ENCODE data around the gene MAST3.
"Not testable (repeated sequence)": the region's sequence is repeated elsewhere in the genome, so short reads cannot be mapped to it uniquely, and the experiment has no call there.

MAST3 gene

DNA sequence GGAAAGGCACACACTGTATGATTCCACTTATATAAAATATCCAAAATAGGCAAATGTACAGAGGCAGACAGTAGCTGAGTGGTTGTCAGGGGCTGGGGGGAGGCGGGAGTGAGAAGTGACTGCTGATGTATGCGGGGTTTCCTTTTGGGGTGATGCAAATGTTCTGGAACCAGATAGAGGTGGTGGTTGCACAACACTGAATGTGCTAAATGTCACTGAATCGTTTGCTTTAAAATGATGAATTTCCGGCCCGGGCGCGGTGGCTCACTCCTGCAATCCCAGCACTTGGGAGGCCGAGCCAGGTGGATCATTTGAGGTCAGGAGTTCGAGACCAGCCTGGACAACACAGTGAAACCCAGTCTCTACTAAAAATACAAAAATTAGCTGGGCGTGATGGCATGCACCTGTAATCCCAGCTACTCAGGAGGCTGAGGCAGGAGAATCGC is 8.5 kb upstream of the MAST3 start:
- peak; percentile 76 for DNase-seq

DNA sequence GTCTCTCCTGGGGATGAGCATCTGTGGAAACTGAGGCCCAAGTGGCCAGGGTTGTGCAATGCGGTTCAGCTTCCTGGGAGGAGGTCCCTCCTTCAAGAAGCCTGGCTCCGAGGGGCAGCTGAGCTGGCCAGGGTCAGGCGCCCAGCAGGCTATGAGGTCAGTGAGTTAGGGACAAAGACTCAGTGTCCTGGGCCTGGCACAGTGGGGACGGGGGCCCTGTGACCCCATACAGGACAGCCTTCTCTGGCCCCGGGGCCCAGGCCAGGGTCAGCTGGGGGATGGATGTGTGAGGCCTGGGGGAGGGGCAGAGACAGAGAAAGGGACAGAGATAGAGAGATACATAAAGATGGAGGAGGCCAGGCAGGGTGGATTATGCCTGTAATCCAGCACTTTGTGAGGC is 7.9 kb upstream of the MAST3 start:
- no peak for DNase-seq

DNA sequence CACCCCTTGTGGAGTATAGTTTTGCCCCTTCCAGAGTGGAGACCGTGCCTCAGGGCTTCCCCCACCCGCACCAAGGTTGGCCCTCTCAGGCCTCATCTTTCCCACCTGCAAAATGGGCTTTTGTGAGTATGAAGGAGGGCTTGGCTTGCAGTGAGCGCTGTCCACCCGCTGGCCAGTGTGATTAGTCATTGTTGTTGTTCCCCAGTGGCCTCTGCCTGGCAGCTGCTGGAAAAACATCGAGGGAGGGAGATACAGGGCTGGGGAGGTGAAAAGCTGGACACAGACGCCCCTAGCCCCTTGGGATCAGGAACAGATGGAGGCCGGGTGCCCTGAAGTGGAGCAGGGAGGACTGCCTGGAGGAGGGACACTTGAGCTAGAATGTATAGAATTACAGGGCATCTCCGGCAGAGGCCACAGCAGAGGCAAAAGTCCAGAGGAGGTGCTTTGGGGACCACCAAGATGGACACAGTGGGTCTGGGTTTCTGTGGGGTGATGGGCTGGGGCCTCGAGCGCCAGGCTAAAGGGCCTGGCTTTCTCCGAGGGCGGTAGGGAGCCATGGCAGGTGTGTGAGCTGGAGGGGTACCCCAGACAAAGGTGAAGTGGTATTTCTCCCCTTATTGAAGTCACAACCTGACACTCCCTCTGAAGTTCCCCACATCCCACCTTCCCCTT is 6.9 kb upstream of the MAST3 start:
- no peak for DNase-seq

DNA sequence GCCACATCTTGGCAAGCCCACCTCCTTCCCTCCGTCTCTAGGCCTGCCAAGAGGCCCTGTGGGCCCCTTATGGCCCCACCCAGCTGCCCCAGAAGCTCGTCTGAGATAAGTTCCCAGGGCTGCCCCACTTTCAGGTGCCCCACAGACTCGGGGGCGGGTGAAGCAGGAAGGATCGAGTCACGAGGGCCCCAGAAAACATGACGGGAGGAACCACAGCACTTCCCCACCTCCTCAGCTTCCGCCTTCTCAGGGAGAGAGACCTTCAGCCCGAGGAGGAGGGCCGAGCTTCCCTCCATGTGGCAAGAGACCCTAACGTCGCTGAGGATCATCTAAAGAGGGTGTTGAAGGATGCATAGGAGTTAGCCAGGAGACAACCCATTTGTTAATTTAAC is 6.4 kb upstream of the MAST3 start:
- DNase-seq = peak; percentile 88

DNA sequence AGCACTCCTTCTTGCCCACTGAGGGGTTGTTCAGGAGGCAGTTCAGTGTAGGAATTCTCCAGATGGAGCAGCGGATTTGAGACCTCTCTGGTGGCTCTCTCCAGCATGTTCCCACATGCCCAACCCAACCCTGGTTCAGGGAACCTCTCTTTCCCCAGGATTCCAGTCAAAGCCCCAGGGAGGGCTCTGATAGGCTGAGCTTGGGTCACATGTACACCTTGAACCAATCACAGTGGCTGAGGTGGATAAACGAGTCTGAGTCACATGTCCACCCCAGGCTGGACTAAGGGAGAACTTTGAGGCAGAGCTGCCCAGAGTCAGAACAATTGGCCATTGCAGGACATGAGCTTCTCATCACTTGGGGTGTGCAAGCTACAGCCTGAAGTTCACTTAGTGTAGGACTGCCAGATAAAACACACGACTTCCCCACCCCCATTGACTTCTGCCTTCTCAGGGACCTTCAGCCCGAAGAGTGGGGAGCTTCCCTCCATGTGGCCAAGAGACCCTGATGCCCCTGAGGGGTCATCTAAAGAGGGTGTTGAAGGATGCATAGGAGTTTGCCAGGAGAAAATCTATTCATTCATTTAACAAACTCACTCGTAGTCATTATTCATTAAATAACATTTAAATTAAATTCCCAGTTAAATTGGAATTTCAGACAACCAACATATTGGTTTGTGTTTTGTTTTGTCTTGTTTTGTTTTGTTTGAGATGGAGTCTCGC is 4.0 kb upstream of the MAST3 start:
- no peak for DNase-seq

DNA sequence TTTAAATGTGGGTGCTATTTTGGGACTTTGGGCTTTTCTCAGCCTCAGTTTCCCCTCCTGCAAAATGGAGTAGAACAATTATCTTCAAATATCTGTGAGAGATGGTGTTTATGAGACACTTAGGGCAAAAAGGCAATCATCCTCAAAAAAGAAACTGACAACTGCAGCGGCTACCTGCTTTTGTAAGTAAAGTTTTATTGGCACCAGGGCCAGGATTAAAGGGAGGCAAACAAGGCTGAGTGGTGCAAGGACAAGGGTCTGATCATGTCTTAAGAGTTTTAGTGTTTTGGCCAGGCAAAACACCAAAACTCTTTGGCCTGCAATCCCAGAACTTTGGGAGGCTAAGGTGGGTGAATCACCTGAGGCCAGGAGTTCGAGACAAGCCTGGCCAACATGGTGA is 1.3 kb upstream of the MAST3 start:
- DNase-seq = no peak

DNA sequence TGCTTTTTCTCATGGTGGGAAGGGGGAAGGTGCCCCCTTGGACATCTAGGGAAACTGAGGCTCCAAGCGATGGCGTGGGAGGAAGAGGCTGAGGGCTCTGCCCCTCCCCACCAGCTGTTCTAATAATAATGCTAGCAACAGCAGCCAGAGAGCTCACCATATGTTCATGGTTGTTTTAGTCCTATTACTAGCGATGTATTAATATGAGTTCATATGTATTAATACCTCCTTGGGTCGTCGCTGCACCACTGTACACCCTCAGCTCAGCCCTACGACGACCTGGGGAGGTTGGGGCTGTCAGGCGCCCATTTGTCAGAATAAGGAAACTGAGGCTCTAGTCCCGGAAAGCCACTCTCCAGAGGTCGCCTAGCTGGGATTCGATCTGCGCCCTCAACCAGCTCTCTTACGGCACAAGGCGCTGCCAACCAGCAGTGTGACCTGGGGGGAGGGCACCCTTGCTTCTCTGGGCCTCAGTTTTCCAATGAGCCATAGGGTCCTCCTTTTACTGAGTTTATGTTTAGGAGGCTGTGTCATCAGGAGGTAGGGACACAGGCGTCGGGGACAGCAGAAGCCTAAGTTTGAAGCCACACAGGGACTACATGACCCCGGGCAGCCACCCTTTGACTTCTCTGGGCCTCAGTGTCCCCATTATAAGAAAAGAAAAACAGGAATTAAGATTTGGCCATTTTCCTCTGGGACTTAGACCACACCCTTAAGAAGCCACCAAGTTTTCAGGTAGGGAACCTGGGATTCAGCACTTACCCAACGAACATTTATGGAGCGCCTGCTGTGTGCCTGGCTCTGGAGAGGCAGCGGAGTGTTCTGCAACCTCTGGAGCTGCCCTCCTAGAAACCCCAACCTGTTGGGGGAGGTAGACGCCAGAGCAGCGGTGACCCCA is 664 bp downstream of the MAST3 start:
- DNase-seq = no peak

DNA sequence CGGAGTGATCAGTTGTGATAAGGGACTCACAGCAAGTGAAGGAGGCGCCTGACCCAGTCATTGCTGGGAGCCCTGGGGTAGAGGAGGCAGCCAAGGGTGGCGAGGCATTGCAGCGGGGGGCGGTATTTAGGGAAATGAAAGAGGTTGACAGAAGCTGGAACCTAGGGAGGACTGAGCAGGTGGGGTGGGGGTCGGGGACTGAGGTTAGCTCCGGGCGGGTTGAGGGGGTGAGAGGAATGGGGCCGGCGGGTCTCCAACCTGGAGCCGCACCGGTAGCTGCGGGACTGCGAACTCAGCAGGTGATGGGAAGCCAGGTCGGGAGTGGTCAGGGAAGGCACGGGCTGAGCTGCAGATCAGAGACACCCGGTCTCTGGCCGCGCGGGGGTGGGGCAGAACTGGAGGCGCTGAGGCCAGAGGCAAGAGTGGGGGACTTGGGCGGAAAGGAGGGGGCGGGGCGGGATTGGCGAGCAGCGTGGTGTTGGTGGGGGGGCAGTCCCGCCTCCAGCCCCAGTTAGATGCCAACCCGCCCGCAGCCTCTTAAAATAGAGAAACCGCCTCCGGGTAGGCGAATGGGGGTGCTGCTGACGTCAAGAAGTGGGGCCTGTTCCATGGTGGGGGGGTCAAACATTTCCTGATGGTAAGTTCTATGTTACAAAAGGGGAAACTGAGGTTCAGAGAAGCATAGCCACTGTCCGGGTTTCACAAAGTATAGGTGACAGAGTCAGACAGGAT is 1.5 kb downstream of the MAST3 start:
- no peak for DNase-seq

DNA sequence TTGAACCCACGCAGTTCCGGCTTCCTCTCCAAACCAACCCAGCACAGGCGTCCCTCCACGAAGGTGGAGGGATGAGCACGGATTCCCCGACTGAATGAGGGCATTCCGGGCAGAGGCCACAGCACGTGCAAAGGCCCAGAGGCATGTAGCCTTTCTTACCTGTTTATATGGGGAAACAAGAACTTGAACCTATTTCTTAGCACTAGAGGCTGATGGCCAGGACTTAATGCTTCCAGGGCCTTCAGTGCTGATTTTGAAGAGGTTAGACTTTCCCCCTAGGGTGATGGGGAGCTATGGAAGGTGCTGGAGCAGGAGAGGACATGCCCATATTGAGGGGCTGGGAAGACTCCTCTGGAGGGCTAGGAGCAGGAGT is 2.0 kb downstream of the MAST3 start:
- DNase-seq = no peak

DNA sequence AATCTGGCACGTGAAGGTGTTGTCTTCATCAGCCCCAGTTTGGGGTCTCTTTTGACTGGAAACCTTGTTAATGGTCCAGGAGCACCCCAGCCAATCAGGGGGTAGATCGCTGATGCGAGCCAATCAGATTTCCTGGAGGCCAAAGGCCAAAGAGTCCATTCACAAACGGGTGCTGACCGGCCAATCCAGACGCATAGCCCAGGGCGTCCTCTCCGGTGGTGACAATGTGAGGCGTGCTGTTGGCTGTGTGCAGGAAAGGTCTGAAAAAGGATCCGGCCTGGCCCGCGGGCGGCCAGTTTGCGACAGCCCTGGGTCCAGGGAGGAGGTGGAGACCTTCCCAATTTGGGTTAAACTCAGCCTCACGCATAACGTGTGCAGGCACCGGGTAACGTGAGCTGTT is 3.1 kb downstream of the MAST3 start:
- no peak for DNase-seq

DNA sequence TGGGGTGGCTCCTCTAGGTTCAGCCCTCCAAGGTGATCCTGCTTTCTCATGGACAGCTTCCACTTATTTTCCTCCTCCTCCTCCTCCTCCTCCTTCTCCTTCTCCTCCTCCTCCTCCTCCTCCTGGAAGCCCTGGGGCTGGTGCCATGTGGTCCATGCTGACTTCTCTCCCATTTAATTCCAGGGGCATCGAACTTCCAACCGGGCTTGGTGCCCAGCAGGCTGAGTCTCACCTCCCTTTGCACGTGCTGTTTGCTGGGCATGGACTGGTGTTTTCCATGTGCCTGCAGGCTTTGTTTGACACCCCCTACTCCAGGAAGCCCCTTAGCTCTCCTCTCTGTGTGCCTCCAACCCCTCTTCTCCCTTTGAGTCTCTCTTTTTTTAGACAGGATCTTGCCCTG is 3.7 kb downstream of the MAST3 start:
- DNase-seq = no peak

DNA sequence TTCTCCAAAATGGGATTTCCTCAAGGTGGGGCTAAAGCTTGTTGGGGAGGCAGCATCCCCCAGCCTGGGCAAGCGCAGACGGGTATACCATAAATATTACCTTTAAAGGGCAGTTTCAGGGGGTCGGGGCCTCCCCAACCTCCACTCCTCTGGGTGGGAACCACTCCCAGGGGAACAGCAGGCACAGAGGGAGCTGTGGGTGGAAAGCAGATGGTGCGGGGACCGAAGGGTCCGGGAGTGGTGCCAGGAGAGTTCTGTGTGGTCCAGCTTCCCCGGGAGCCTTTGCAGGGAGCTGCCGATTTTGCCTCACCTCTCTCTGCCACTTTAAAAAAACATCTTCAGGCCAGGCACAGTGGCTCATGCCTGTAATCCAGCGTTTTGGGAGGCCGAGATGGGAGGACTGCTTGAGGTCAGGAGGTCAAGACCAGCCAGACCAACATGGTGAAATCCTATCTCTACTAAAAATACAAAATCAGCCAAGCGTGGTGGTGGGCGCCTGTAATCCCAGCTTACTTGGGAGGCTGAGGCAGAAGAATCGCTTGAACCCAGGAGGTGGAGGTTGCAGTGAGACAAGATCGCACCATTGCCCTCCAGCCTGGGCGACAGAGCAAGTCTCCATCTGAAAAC is 5.5 kb downstream of the MAST3 start:
- no peak for DNase-seq

DNA sequence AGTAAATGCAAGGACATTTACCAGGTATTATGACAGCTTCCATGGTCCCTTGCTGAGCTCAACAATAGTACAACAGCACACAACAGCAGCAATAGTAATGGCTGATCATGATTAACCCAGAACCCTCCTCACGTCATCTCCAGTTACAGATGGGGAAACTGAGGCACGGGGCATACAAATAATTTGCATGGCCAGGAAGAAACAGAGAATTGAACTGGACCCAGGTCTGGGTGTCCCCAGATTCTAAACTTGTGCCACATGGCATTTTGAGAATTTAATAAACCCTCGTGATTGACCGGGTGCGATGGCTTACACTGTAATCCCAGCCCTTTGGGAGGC is 7.2 kb downstream of the MAST3 start:
- DNase-seq = no peak

DNA sequence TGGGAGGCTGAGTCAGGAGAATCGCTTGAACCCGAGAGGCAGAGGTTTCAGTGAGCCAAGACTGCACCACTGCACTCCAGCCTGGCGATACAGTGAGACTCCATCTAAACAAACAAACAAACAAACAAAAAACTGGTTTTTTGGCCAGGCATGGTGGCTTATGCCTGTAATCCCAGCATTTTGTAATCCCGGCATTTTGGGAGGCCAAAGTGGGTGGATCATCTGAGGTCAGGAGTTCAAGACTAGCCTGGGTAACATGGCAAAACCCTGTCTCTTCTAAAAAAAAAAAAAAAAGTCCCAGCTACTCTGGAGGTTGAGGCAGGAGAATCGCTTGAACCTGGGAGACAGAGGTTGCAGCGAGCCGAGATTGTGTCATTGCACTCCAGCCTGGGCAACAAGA is 7.7 kb downstream of the MAST3 start:
- not testable (repeated sequence) for DNase-seq

DNA sequence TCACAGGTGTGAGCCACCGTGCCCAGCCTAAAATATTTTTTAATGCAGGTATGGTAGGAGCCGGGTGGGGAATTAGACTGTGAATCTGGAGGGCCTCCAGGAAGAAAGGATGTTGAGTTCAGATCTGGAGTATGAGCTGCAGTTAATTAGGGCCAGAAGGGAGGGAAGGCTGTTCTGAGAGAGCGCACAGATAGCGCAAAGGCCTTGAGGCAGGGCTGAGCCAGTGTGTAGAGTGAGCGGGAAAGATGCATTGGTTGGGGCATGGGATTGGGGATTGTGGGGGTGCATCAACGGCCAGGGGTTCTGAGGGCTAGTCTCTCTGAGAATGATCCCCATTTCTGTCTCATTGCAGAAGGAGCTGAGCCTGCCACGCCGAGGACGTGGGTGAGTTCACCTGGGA is 9.7 kb downstream of the MAST3 start:
- no peak for DNase-seq

DNA sequence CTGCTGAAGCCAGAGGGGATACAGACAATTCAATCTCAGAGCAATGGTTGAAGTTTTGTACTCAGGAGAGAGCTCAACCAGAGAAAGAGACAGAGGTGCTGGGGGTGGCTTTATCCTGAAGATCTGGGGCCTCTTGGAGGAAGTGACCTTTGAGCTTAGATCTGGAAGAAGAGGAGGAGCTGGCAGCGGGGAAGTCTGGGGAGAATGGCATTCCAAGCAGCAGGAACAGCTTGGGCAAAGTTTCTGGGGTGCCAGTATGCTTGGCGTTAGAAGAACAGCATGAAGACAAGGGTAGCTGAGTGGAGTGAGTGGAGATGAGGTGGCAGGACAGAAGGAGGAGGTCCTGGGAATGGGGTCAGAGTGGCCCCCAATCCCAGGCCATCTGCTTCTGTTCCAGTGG is 11.3 kb downstream of the MAST3 start:
- no peak for DNase-seq

DNA sequence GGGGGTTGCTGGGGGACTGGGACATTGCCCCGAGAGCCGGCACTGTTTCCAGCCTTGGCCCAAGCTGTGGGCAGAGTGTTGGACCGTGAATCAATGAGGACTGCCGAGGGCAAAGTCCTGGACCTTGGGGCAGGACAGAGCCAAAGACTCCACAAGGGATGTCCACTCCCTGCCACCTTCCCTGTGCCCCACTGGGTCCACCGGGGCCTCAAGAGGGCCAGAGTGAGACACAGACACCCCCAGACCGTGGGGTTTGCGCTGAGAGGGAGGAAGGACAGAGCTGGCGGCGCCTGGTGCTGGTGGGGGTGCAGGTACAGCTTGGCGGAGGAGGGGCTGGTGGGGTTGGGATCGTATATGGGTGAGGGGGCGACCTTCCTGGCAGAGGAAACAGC is 11.8 kb downstream of the MAST3 start:
- DNase-seq = no peak

DNA sequence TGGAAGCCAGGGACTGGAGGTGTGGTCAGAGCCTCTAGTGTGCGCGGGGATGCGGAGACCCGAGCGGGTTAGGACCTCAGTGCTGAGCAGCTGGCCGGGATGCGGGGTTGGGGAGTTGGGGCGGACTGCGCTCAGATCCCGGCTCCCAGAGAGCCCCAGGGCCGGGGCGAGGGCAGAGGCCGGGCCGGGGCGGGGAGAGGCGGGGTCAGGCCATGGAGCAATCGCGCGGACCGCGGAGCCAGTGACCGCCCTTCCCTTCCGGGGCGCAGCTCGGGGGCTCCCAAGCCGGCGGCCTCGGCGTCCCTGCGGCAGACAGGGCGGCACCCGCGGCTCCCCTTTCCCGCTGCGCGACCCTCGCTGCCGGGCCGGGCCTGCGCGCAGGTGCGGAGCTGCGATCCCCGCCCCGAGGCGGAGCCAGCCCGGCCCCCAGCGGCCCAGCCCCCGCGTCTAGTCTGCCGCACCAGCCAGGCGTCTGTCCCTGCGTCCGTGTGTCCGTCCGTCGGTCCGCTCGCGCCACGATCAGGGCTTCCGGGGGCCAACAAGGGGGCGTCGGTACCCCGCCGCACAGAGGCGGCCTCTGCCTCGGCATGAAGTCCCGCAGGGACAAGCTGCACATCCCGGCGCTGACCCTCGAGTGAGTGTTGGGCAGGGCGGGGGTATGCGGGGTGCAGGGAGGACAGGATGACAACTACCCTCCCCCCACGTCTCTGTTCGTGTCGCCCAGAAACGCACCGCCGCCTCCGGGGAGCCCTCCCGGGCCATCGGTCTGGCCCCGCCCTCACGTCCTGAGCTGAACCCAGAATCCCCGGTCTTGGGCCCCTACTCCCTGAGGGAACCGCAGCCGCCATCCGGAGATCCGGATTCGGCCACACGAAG is 12.4 kb downstream of the MAST3 start:
- DNase-seq = no peak

DNA sequence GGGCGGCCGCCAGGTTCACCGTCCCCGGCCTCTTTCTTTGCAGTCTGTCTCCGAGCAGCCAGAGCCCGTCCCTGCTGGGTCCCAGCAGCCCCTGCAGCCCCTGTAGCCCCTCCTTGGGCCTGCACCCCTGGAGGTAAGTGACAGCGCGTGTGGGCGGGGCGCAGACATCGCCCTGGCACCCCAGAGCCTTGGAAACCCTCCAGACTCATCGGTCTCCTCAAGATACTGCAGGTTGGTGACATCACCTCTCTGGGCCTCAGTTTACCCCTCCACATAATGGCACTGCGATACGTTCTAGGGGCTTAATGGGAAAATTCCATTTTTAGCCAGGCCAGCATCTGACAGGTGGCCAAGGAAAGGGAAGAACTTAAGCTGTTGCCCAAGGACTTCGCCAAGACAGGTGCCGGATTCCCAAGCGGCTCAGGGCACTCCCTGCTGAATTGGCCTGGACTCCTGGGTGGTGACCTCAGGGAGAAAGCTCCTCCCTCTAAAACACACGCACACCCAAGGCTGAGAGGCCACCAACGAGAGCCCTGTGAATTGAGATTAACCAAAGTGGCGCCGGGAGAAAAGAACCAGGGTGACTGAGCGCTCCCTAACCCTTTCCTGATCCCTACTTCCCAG is 13.1 kb downstream of the MAST3 start:
- DNase-seq = no peak

DNA sequence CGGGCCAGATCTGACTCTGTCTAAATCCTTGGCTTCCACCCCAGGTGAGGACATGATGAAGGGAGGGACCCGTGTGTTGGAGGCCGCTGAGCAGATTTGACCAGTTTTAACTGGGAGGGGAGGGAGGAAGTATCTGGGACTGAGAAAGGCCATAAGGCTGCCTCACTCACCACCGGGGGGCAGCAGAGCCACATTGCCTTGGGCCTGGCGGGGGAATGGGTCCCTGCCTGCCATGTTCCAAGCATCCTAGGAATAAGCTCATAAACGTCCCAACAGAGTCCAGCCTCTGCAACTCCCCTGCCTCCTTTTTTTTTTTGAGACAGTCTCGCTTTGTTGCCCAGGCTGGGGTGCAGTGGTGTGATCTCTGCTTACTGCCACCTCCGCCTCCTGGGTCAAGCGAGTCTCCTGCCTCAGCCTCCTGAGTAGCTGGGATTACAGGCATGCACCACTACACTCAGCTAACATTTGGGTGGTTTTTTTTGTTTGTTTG is 15.5 kb downstream of the MAST3 start:
- DNase-seq = peak; percentile 85

DNA sequence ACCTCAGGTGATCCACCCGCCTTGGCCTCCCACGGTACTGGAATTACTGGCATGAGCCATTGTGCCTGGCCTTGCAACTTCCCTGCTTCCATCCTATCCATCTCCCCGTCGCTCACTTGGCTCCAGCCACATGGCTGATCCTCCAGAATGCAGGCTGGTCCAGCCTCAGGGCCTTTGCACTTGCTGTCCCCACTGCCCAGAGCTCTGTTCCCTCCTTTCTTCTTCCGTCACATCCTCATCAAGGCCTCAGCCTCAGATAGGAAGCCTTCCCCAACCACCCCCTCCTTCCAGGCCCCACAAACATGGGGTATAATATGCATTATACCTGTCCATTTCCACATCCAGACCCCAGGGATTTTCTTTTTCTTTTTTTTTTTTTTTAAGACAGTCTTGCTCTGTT is 16.2 kb downstream of the MAST3 start:
- no peak for DNase-seq
